ENCODE data around the gene MASTL. TPM values are rescaled to one million over a fixed set of nuclear protein-coding genes. Genes with fewer than 3 reads are reported as not detected.
A peak's percentile ranks its signal among the peaks of the same experiment; 100 is the strongest.
"Not testable (repeated sequence)": the region's sequence is repeated elsewhere in the genome, so short reads cannot be mapped to it uniquely, and the experiment has no call there.

The MASTL gene
- total RNA-seq: 5.6 TPM
- long read RNA-seq, partial matches to known transcripts: 0 of 2 reads
- long read RNA-seq, other reads (novel, unspliced or antisense): 1 of 2 reads

GRCh38 chr10:27155066-27155754 is at the start of gene MASTL:
MASTL (plus strand) TSS chr10:27155352; CDS start chr10:27155427, 75 bp downstream.
- DNase-seq (ENCODE audit: low spot score): peak; percentile 97

- no peak for DNase-seq (ENCODE audit: low spot score)
Measured at GRCh38 chr10:27108165-27108564, 47.0 kb upstream of the MASTL start.

- DNase-seq (ENCODE audit: low spot score): no peak
Measured at GRCh38 chr10:27134371-27134770, 20.8 kb upstream of the MASTL start.

GRCh38 chr10:27138277-27138676 is 16.9 kb upstream of the MASTL start:
- no peak for DNase-seq (ENCODE audit: low spot score)

GRCh38 chr10:27143686-27144085 is 11.5 kb upstream of the MASTL start:
- DNase-seq (ENCODE audit: low spot score): no peak

- no peak for DNase-seq (ENCODE audit: low spot score)
Measured at GRCh38 chr10:27145937-27146336, 9.2 kb upstream of the MASTL start.

- DNase-seq (ENCODE audit: low spot score): no peak
Measured at GRCh38 chr10:27147701-27148100, 7.5 kb upstream of the MASTL start.

GRCh38 chr10:27150261-27150660 is 4.9 kb upstream of the MASTL start:
- no peak for DNase-seq (ENCODE audit: low spot score)

GRCh38 chr10:27152687-27153086 is 2.5 kb upstream of the MASTL start:
- DNase-seq (ENCODE audit: low spot score): no peak

GRCh38 chr10:27153329-27153728 is 1.8 kb upstream of the MASTL start:
- DNase-seq (ENCODE audit: low spot score): no peak

GRCh38 chr10:27153845-27154193 is 1.3 kb upstream of the MASTL start:
- no peak for DNase-seq (ENCODE audit: low spot score)

- DNase-seq (ENCODE audit: low spot score): not testable (repeated sequence)
Measured at GRCh38 chr10:27156566-27156965, 1.4 kb downstream of the MASTL start.

GRCh38 chr10:27157150-27157549 is 2.0 kb downstream of the MASTL start:
- no peak for DNase-seq (ENCODE audit: low spot score)

- no peak for DNase-seq (ENCODE audit: low spot score)
Measured at GRCh38 chr10:27158421-27158820, 3.3 kb downstream of the MASTL start.

- no peak for DNase-seq (ENCODE audit: low spot score)
Measured at GRCh38 chr10:27169849-27170248, 14.7 kb downstream of the MASTL start.

- no peak for DNase-seq (ENCODE audit: low spot score)
Measured at GRCh38 chr10:27188259-27188658, 33.1 kb downstream of the MASTL start.

GRCh38 chr10:27188897-27189296 is 33.7 kb downstream of the MASTL start:
- no peak for DNase-seq (ENCODE audit: low spot score)

GRCh38 chr10:27190508-27190907 is 35.4 kb downstream of the MASTL start:
- no peak for DNase-seq (ENCODE audit: low spot score)

GRCh38 chr10:27192284-27192683 is 37.1 kb downstream of the MASTL start:
- no peak for DNase-seq (ENCODE audit: low spot score)

GRCh38 chr10:27197980-27198620 is 42.9 kb downstream of the MASTL start:
- no peak for DNase-seq (ENCODE audit: low spot score)

GRCh38 chr10:27203806-27204205 is 48.7 kb downstream of the MASTL start:
- DNase-seq (ENCODE audit: low spot score): no peak

GRCh38 chr10:27207350-27207749 is 52.2 kb downstream of the MASTL start:
- DNase-seq (ENCODE audit: low spot score): no peak

GRCh38 chr10:27223964-27224363 is 68.8 kb downstream of the MASTL start:
- DNase-seq (ENCODE audit: low spot score): no peak

Data from mesenteric fat pad (tissue), 1 donor.